Thoracic aorta endothelial cell (primary cell): Measurements from ENCODE around the gene EOGT. TPM values are rescaled to one million over a fixed set of nuclear protein-coding genes. Genes with fewer than 3 reads are reported as not detected.

ENCODE experiments used
- small RNA-seq: library from RNA; depleted of rRNA; stranded (forward); fragments of <200 nt; gene quantifications from one replicate; pipeline ENCODE3, GENCODE V24; 2012
- total RNA-seq: library from RNA; depleted of rRNA; stranded (reverse); fragments of >200 nt; gene quantifications from 2 replicates; pipeline ENCODE4 v1.2.3, GENCODE V29; 2012

The EOGT gene
- 150 and 163 TPM in 2 replicates for total RNA-seq

GRCh38 chr3:69013253-69014021, at the start of gene EOGT:
TSS of gene EOGT (minus strand) at chr3:69013684. CDS start at chr3:69009846, 3,838 bp downstream.

GRCh38 chr3:69051756-69052471, 38.4 kb upstream of the EOGT start, which contains the start of gene TMF1:
TSS of gene TMF1 (minus strand) at chr3:69052333. CDS start at chr3:69052086, 247 bp downstream.

Small RNAs within 50 kb of the gene (small RNA-seq; reads per million reads assigned to genes)
- 1.5 reads per million, percentile 36 among the genes with 10 or more reads in this experiment for gene MIR3136

Other genes with a start within 250 kb of the EOGT start
- 0.07 TPM in 1 of 2 replicates, not detected in the other for gene TAFA4, start 81.1 kb downstream of the EOGT start, total RNA-seq
- 43.1 and 46.7 TPM in 2 replicates for gene TMF1, start 38.6 kb upstream of the EOGT start, total RNA-seq
- 103 and 113 TPM in 2 replicates for gene UBA3, start 66.7 kb upstream of the EOGT start, total RNA-seq
- gene ARL6IP5, start 71.3 kb upstream of the EOGT start, total RNA-seq = 120 and 123 TPM in 2 replicates
- not detected in 2 replicates for gene LMOD3, start 108.9 kb upstream of the EOGT start, total RNA-seq